Measurements from ENCODE around the gene RPS6KA5. TPM values are rescaled to one million over a fixed set of nuclear protein-coding genes. Genes with fewer than 3 reads are reported as not detected.

The RPS6KA5 gene
- total RNA-seq, 1 donor from 2014 or later = 1.0 TPM

DNA sequence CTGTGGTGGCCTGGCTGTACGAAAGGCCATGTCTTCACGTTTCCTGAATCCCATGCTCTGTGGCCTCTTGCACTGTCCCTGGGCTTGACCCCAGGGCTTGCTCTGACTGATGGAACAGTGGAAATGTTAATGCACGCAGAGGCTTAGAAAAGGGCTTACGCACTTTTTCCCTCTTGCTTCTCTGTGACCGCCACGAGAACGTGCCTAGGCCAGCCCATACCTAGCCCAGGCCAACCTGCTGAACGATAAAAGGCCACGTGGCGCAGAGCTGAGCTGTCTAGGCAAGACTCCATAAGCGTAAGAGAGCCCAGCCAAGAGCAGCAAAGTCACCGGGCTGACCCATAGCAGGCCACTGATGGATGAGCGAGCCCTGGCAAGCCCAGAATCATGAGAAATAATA is 262.5 kb downstream of the RPS6KA5 start:
- peaks cover 20% of the 10 kb centered on the region for H3K4me1 Mint-ChIP-seq (ENCODE audit: low read depth, unreplicated experiment)
- TF ChIP-seq, protein P1, sequence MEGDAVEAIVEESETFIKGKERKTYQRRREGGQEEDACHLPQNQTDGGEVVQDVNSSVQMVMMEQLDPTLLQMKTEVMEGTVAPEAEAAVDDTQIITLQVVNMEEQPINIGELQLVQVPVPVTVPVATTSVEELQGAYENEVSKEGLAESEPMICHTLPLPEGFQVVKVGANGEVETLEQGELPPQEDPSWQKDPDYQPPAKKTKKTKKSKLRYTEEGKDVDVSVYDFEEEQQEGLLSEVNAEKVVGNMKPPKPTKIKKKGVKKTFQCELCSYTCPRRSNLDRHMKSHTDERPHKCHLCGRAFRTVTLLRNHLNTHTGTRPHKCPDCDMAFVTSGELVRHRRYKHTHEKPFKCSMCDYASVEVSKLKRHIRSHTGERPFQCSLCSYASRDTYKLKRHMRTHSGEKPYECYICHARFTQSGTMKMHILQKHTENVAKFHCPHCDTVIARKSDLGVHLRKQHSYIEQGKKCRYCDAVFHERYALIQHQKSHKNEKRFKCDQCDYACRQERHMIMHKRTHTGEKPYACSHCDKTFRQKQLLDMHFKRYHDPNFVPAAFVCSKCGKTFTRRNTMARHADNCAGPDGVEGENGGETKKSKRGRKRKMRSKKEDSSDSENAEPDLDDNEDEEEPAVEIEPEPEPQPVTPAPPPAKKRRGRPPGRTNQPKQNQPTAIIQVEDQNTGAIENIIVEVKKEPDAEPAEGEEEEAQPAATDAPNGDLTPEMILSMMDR (IDR thresholded peaks at IDR 0.05; ENCODE audit: insufficient read depth, low read depth, low read length) = no peak
- TF ChIP-seq EZH2 (IDR thresholded peaks at IDR 0.05; ENCODE audit: insufficient read depth, low read length) = no peak
- H3K9me3 Mint-ChIP-seq (ENCODE audit: unreplicated experiment) = no peaks in the 10 kb centered on the region
- Histone ChIP-seq H3K4me3 (ENCODE audit: insufficient read depth, low read depth, low read length) (no peak overlapping the region), H4K20me1 (ENCODE audit: insufficient read depth, low read length) (peaks cover 5% of the 10 kb centered on the region), H3K4me2 (ENCODE audit: low read length) (no peak overlapping the region), H3K9ac (ENCODE audit: low read length) (no peak overlapping the region), H3K79me2 (ENCODE audit: insufficient read depth, low read length) (peaks cover 24% of the 10 kb centered on the region), H3K27me3 (ENCODE audit: insufficient read depth, low read length) (no peaks in the 10 kb centered on the region), H3K4me1 (ENCODE audit: insufficient read depth, low read length) (peaks cover 16% of the 10 kb centered on the region), H2AFZ (ENCODE audit: low read depth, low read length) (no peak overlapping the region), H3K9me3 (ENCODE audit: insufficient read depth, low read depth, low read length) (no peaks in the 10 kb centered on the region), H3K36me3 (ENCODE audit: insufficient read depth, low read length) (no peaks in the 10 kb centered on the region), H3K27ac (ENCODE audit: low read depth, low read length) (no peak overlapping the region)
- no peak overlapping the region for H3K4me3 Mint-ChIP-seq (ENCODE audit: unreplicated experiment)
- FAIRE-seq = no peak
- DNase-seq (ENCODE audit: low read depth) = no peak
- no peaks in the 10 kb centered on the region for H3K27me3 Mint-ChIP-seq (ENCODE audit: low read depth, unreplicated experiment)
- H3K36me3 Mint-ChIP-seq (ENCODE audit: low read depth, unreplicated experiment) = peaks cover 9% of the 10 kb centered on the region
- H3K27ac Mint-ChIP-seq (ENCODE audit: unreplicated experiment) = no peak overlapping the region

Other genes with a start within 250 kb of the RPS6KA5 start
- 42.1 TPM in 2 replicates for gene TTC7B, start 244.2 kb downstream of the RPS6KA5 start, total RNA-seq
- 20.0 and 25.9 TPM in 2 replicates for gene DGLUCY, start 53.4 kb upstream of the RPS6KA5 start, total RNA-seq
- gene GPR68, start 184.1 kb upstream of the RPS6KA5 start, total RNA-seq = 0.38 and 0.50 TPM in 2 replicates

Data from astrocyte (in vitro differentiated cells and primary cell).